HCT116 (cell line): Measurements from ENCODE around the gene GAS2. TPM values are rescaled to one million over a fixed set of nuclear protein-coding genes. Genes with fewer than 3 reads are reported as not detected.

Source experiments
- ATAC-seq: fragments of 200-7000 bp; cut with Tn5 transposase; 2 replicates; pipeline ENCODE4 v1.9.1; 2020; ENCODE audit warnings: mild to moderate bottlenecking, moderate library complexity
- BruUV-seq: library from RNA; stranded (reverse); fragments of 400-500 nt; replicated peaks from 2 replicates; lab custom pipeline; 2021; lab: Mats Ljungman, UMichigan
- CTCF ChIA-PET: fragments of 300-600 bp; sonication (Branson Sonifier 250); formaldehyde crosslinking; loops from one replicate; lab custom pipeline; 2021; ENCODE audit warnings: antibody characterized with exemption; lab: Charles Lee
- POLR2A ChIA-PET: fragments of 300-600, 350-600 bp; sonication (Branson Sonifier 250); formaldehyde crosslinking; loops from one replicate; lab custom pipeline; 2021; ENCODE audit warnings: antibody characterized with exemption; lab: Charles Lee
- RAD21 ChIA-PET, 2 experiments: fragments of 300-600 bp; sonication (Branson Sonifier 250); formaldehyde crosslinking; loops; one replicate each; lab custom pipeline; 2023; ENCODE audit warnings: low total read pairs in 2 of 2; ENCODE audit not compliant: uncharacterized antibody in 2 of 2, unreplicated experiment in 2 of 2, low non-redundant PET in 1 of 2; lab: Charles Lee
- DNase-seq: peaks from one replicate; pipeline ENCODE4 v3.0.0-alpha.2; 2010; ENCODE audit warnings: low read depth, low spot score
- H2AFZ ChIP-seq: fragments of 200-600 bp; shearing (Covaris generic), sonication (generic); 2 replicates; pipeline ENCODE4 v1.6.1; 2017; ENCODE audit warnings: low read depth, mixed run types, mixed read lengths, antibody characterized with exemption, low read length; ENCODE audit not compliant: poor library complexity, severe bottlenecking
- H3K27ac ChIP-seq: 2 replicates; pipeline ENCODE4 v1.5.1; 2012; ENCODE audit warnings: low read depth, low read length
- H3K27me3 ChIP-seq: fragments of 200-600 bp; sonication (generic); 2 replicates; pipeline ENCODE4 v1.6.1; 2016; ENCODE audit warnings: mixed run types, low read length, mixed read lengths; ENCODE audit not compliant: insufficient read depth
- H3K36me3 ChIP-seq, 2 experiments: fragments of 200-500 bp in 1 of 2; fragments of 200-600 bp in 1 of 2; sonication (Bioruptor generic) in 1 of 2; sonication (generic) in 1 of 2; 2 replicates each; pipeline versions ENCODE4 v1.5.1 to v1.6.1; 2014 to 2016; ENCODE audit warnings: low read length in 2 of 2, inconsistent platforms in 1 of 2, mixed read lengths in 1 of 2, mixed run types in 1 of 2; ENCODE audit not compliant: insufficient read depth in 2 of 2, control insufficient read depth in 1 of 2
- H3K4me1 ChIP-seq, 2 experiments: fragments of 200-600 bp in 1 of 2; sonication (generic) in 1 of 2; 2 replicates each; pipeline versions ENCODE4 v1.5.1 to v1.6.1; 2012 to 2017; ENCODE audit warnings: low read length in 2 of 2, inconsistent platforms in 1 of 2, mild to moderate bottlenecking in 1 of 2, mixed read lengths in 1 of 2, mixed run types in 1 of 2, moderate library complexity in 1 of 2; ENCODE audit not compliant: insufficient read depth in 2 of 2, control insufficient read depth in 1 of 2
- H3K4me2 ChIP-seq: fragments of 200-600 bp; sonication (generic); 2 replicates; pipeline ENCODE4 v1.6.1; 2017; ENCODE audit warnings: mixed run types, low read length, mixed read lengths
- H3K4me3 ChIP-seq, 2 experiments: fragments of 200-600 bp in 1 of 2; sonication (generic) in 1 of 2; replicated peaks in 1 of 2; 2 replicates each; pipeline ENCODE4 v1.5.1; 2011 to 2016; ENCODE audit warnings: low read length in 2 of 2, control low read depth in 1 of 2, low read depth in 1 of 2, mild to moderate bottlenecking in 1 of 2, mixed read lengths in 1 of 2, mixed run types in 1 of 2
- H3K79me2 ChIP-seq: fragments of 200-600 bp; sonication (generic); 2 replicates; pipeline ENCODE4 v1.6.1; 2017; ENCODE audit warnings: mild to moderate bottlenecking, mixed run types, low read length, moderate library complexity, mixed read lengths; ENCODE audit not compliant: insufficient read depth
- H3K9ac ChIP-seq: fragments of 200-600 bp; sonication (generic); 2 replicates; pipeline ENCODE4 v1.6.1; 2016; ENCODE audit warnings: low read length, mixed read lengths
- H3K9me2 ChIP-seq: fragments of 200-600 bp; sonication (generic), shearing (Covaris generic); 2 replicates; pipeline ENCODE4 v1.6.1; 2017; ENCODE audit warnings: mixed run types, mild to moderate bottlenecking, moderate library complexity; ENCODE audit not compliant: insufficient read depth
- H3K9me3 ChIP-seq, 2 experiments: fragments of 200-500 bp in 1 of 2; fragments of 200-600 bp in 1 of 2; sonication (Bioruptor generic) in 1 of 2; sonication (generic) in 1 of 2; 2 replicates each; pipeline ENCODE4 v1.6.1; 2014 to 2017; ENCODE audit warnings: low read length in 2 of 2, mixed read lengths in 2 of 2, inconsistent platforms in 1 of 2, low read depth in 1 of 2, mild to moderate bottlenecking in 1 of 2, mixed run types in 1 of 2, moderate library complexity in 1 of 2; ENCODE audit not compliant: control insufficient read depth in 1 of 2, insufficient read depth in 1 of 2
- H4K20me1 ChIP-seq: fragments of 200-600 bp; sonication (generic), shearing (Covaris generic); 2 replicates; pipeline ENCODE4 v1.6.1; 2017; ENCODE audit warnings: mixed run types, mild to moderate bottlenecking, moderate library complexity; ENCODE audit not compliant: insufficient read depth
- ATF3 ChIP-seq: IDR thresholded peaks from 2 replicates; pipeline ENCODE4 v1.6.1; 2012
- CEBPB ChIP-seq: IDR thresholded peaks from 2 replicates; pipeline ENCODE4 v1.6.1; 2012; ENCODE audit warnings: low read depth
- CTCF ChIP-seq, 3 experiments: fragments of 200-600 bp in 1 of 3; sonication (generic) in 1 of 3; IDR thresholded peaks in 2 of 3; conservative IDR thresholded peaks in 1 of 3; 2 replicates each; pipeline ENCODE4 v1.5.1; 2012 to 2017; ENCODE audit warnings: low read depth in 2 of 3, low read length in 2 of 3, antibody characterized with exemption in 1 of 3, borderline replicate concordance in 1 of 3, control low read depth in 1 of 3, mild to moderate bottlenecking in 1 of 3, mixed read lengths in 1 of 3, mixed run types in 1 of 3, moderate library complexity in 1 of 3; ENCODE audit not compliant: insufficient read depth in 1 of 3
- EGR1 ChIP-seq: IDR thresholded peaks from 2 replicates; pipeline ENCODE4 v1.6.1; 2012; ENCODE audit warnings: low read depth
- ELF1 ChIP-seq: IDR thresholded peaks from 2 replicates; pipeline ENCODE4 v1.6.1; 2012; ENCODE audit warnings: low read depth, borderline replicate concordance
- EZH2 ChIP-seq: fragments of 200-600 bp; sonication (generic); IDR thresholded peaks from 2 replicates; pipeline ENCODE4 v1.6.1; 2017; ENCODE audit warnings: antibody characterized with exemption, mixed run types
- EZH2phosphoT487 ChIP-seq: fragments of 200-600 bp; IDR thresholded peaks from 2 replicates; pipeline ENCODE4 v1.6.1; 2018; ENCODE audit warnings: antibody characterized with exemption, borderline replicate concordance
- FOSL1 ChIP-seq: IDR thresholded peaks from 2 replicates; pipeline ENCODE4 v1.6.1; 2012; ENCODE audit warnings: low read depth
- MAX ChIP-seq: IDR thresholded peaks from 2 replicates; pipeline ENCODE4 v1.6.1; 2012
- POLR2A ChIP-seq: IDR thresholded peaks from 2 replicates; pipeline ENCODE4 v1.7.0; 2011; ENCODE audit warnings: borderline replicate concordance; ENCODE audit not compliant: insufficient read depth, insufficient read length; ENCODE audit errors: extremely low read depth
- SIN3A ChIP-seq: IDR thresholded peaks from 2 replicates; pipeline ENCODE4 v1.6.1; 2012; ENCODE audit warnings: low read depth
- SRF ChIP-seq: IDR thresholded peaks from 2 replicates; pipeline ENCODE4 v1.6.1; 2012; ENCODE audit warnings: low read depth
- TCF7L2 ChIP-seq: IDR thresholded peaks from 2 replicates; pipeline ENCODE4 v1.7.0; 2011; ENCODE audit warnings: borderline replicate concordance, inconsistent platforms; ENCODE audit not compliant: insufficient read depth, insufficient read length; ENCODE audit errors: extremely low read depth
- YY1 ChIP-seq: IDR thresholded peaks from 2 replicates; pipeline ENCODE4 v1.6.1; 2011; ENCODE audit warnings: low read length, low read depth, moderate library complexity, mild to moderate bottlenecking; ENCODE audit not compliant: insufficient replicate concordance; ENCODE audit errors: extremely low read depth
- ZBTB33 ChIP-seq: IDR thresholded peaks from 2 replicates; pipeline ENCODE4 v1.6.1; 2011; ENCODE audit warnings: mild to moderate bottlenecking, low read length, moderate library complexity; ENCODE audit not compliant: insufficient replicate concordance; ENCODE audit errors: extremely low read depth
- ZNF274 ChIP-seq: fragments of 200-500 bp; sonication (Bioruptor generic); IDR thresholded peaks from 2 replicates; pipeline ENCODE4 v1.6.1; 2014; ENCODE audit warnings: mild to moderate bottlenecking, low read depth, low read length, inconsistent platforms
- intact Hi-C: fragments of 100-400 bp; cut with micrococcal nuclease; formaldehyde crosslinking; loops from 2 replicates; pipeline ENCODE4 v1.10.0; 2022
- total RNA-seq: library from RNA; stranded (reverse); gene quantifications from one replicate; pipeline ENCODE4 v1.2.1, GENCODE V29; 2021; ENCODE audit not compliant: unreplicated experiment
- TF ChIP-seq, protein P1 (sequence below): IDR thresholded peaks from 2 replicates; pipeline ENCODE4 v1.6.1; 2012; ENCODE audit warnings: low read depth

GAS2 gene
- total RNA-seq, 1 experiment from 2014 or later = not detected

GRCh38 chr11:22671751-22672150, 5.3 kb downstream of the GAS2 start:
- no peaks in the 10 kb centered on the region for H3K9me2 ChIP-seq
- no peak for DNase-seq
- no peaks in the 10 kb centered on the region for H3K79me2 ChIP-seq
- no peak overlapping the region for H3K27ac ChIP-seq
- no peak overlapping the region for H3K4me2 ChIP-seq
- H4K20me1 ChIP-seq = no peaks in the 10 kb centered on the region
- no peak overlapping the region for H2AFZ ChIP-seq
- intact Hi-C loops = loop anchor here (5.0 kb wide), 1 partner anchor 106 kb away; no protein-coding TSS in a partner anchor
- no peaks in the 10 kb centered on the region for H3K9me3 ChIP-seq
- ChIA-PET POLR2A (no interaction called here), CTCF (no interaction called here), RAD21 (no interaction called here)
- TF ChIP-seq ATF3 (no peak), EGR1 (no peak), TCF7L2 (no peak), EZH2 (no peak), CEBPB (no peak), SRF (no peak), FOSL1 (no peak), ELF1 (no peak), MAX (no peak), ZNF274 (no peak), ZBTB33 (no peak), POLR2A (no peak), EZH2phosphoT487 (no peak), YY1 (no peak), SIN3A (no peak), CTCF (IDR thresholded peaks at IDR 0.05 in 2 of 3, conservative IDR thresholded peaks at IDR 0.05 in 1 of 3; ENCODE audit: borderline replicate concordance in 1 of 3, insufficient read depth in 1 of 3, low read depth in 2 of 3, low read length in 2 of 3) (no peak)
- TF ChIP-seq, protein P1, sequence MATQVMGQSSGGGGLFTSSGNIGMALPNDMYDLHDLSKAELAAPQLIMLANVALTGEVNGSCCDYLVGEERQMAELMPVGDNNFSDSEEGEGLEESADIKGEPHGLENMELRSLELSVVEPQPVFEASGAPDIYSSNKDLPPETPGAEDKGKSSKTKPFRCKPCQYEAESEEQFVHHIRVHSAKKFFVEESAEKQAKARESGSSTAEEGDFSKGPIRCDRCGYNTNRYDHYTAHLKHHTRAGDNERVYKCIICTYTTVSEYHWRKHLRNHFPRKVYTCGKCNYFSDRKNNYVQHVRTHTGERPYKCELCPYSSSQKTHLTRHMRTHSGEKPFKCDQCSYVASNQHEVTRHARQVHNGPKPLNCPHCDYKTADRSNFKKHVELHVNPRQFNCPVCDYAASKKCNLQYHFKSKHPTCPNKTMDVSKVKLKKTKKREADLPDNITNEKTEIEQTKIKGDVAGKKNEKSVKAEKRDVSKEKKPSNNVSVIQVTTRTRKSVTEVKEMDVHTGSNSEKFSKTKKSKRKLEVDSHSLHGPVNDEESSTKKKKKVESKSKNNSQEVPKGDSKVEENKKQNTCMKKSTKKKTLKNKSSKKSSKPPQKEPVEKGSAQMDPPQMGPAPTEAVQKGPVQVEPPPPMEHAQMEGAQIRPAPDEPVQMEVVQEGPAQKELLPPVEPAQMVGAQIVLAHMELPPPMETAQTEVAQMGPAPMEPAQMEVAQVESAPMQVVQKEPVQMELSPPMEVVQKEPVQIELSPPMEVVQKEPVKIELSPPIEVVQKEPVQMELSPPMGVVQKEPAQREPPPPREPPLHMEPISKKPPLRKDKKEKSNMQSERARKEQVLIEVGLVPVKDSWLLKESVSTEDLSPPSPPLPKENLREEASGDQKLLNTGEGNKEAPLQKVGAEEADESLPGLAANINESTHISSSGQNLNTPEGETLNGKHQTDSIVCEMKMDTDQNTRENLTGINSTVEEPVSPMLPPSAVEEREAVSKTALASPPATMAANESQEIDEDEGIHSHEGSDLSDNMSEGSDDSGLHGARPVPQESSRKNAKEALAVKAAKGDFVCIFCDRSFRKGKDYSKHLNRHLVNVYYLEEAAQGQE = no peak
- no peak for ATAC-seq
- no peak overlapping the region for H3K9ac ChIP-seq
- no peaks in the 10 kb centered on the region for H3K36me3 ChIP-seq
- H3K4me3 ChIP-seq = no peak overlapping the region
- peaks cover 27% of the 10 kb centered on the region for H3K27me3 ChIP-seq
- no peaks in the 10 kb centered on the region for H3K4me1 ChIP-seq
- no TSS peak for BruUV-seq
